PC-3 (cell line): ENCODE measurements around the gene ROBO2. TPM values are rescaled to one million over a fixed set of nuclear protein-coding genes. Genes with fewer than 3 reads are reported as not detected.

Source experiments
- ATAC-seq: fragments of 200-7000 bp; cut with Tn5 transposase; 2 replicates; pipeline ENCODE4 v1.9.1; 2020; ENCODE audit warnings: mild to moderate bottlenecking, moderate library complexity
- BruUV-seq: library from RNA; stranded (reverse); fragments of 400-500 nt; replicated peaks from 2 replicates; lab custom pipeline; 2021; lab: Mats Ljungman, UMichigan
- CTCF ChIA-PET: fragments of 300-600 bp; sonication (Branson Sonifier 250); formaldehyde crosslinking; loops from one replicate; lab custom pipeline; 2022; ENCODE audit warnings: antibody characterized with exemption; lab: Charles Lee
- POLR2A ChIA-PET: fragments of 300-600 bp; sonication (Branson Sonifier 250); formaldehyde crosslinking; loops from one replicate; lab custom pipeline; 2022; ENCODE audit warnings: antibody characterized with exemption; ENCODE audit not compliant: unreplicated experiment; lab: Charles Lee
- DNase-seq: peaks from one replicate; pipeline ENCODE4 v3.0.0-alpha.2; 2015
- H2AFZ ChIP-seq: fragments of 300-600 bp; sonication (generic); 2 replicates; pipeline ENCODE4 v1.6.0; 2016; ENCODE audit warnings: antibody characterized with exemption, low read length
- H3F3A ChIP-seq: fragments of 300-600 bp; sonication (generic); one replicate; pipeline ENCODE4 v1.6.0; 2017; ENCODE audit warnings: antibody characterized with exemption, low read length, control low read depth, mild to moderate bottlenecking; ENCODE audit not compliant: unreplicated experiment
- H3K27ac ChIP-seq: fragments of 300-600 bp; sonication (generic); 2 replicates; pipeline ENCODE4 v1.5.1; 2016; ENCODE audit warnings: mild to moderate bottlenecking, low read length
- H3K27me3 ChIP-seq: fragments of 300-600 bp; sonication (generic); 2 replicates; pipeline ENCODE4 v1.6.1; 2016; ENCODE audit warnings: low read length, mixed read lengths
- H3K36me3 ChIP-seq: fragments of 300-600 bp; sonication (generic); 2 replicates; pipeline ENCODE4 v1.6.1; 2016; ENCODE audit warnings: low read depth, mixed run types, low read length, mixed read lengths
- H3K4me1 ChIP-seq: fragments of 300-600 bp; sonication (generic); 2 replicates; pipeline ENCODE4 v1.5.1; 2016; ENCODE audit warnings: low read length; ENCODE audit not compliant: insufficient read depth
- H3K4me2 ChIP-seq: fragments of 300-600 bp; sonication (generic); 2 replicates; pipeline ENCODE4 v1.6.0; 2016; ENCODE audit warnings: low read length
- H3K4me3 ChIP-seq: fragments of 300-600 bp; sonication (generic); 2 replicates; pipeline ENCODE4 v1.5.1; 2016; ENCODE audit warnings: mild to moderate bottlenecking, low read length, mixed read lengths
- H3K79me2 ChIP-seq: fragments of 300-600 bp; sonication (generic); 2 replicates; pipeline ENCODE4 v1.6.1; 2017; ENCODE audit warnings: low read length, mixed read lengths
- H3K9ac ChIP-seq: fragments of 300-600 bp; sonication (generic); 2 replicates; pipeline ENCODE4 v1.6.0; 2016; ENCODE audit warnings: mild to moderate bottlenecking, low read length
- H3K9me2 ChIP-seq: fragments of 300-600 bp; sonication (generic); replicated peaks from 2 replicates; pipeline ENCODE4 v1.6.1; 2016; ENCODE audit warnings: mixed run types, low read length, mixed read lengths
- H3K9me3 ChIP-seq: fragments of 300-600 bp; sonication (generic); 2 replicates; pipeline ENCODE4 v1.6.1; 2016; ENCODE audit warnings: low read length, mixed read lengths
- H4K20me1 ChIP-seq: fragments of 300-600 bp; sonication (generic); 2 replicates; pipeline ENCODE4 v1.6.1; 2016; ENCODE audit warnings: low read length, mixed read lengths
- CTCF ChIP-seq: fragments of 300-600 bp; sonication (generic); conservative IDR thresholded peaks from 2 replicates; pipeline ENCODE4 v1.5.1; 2017; ENCODE audit warnings: antibody characterized with exemption, low read depth, mild to moderate bottlenecking, low read length
- EZH2 ChIP-seq: fragments of 300-600 bp; sonication (generic); IDR thresholded peaks from one replicate; pipeline ENCODE4 v1.6.1; 2017; ENCODE audit warnings: antibody characterized with exemption, mild to moderate bottlenecking, low read length; ENCODE audit not compliant: unreplicated experiment
- EZH2phosphoT487 ChIP-seq: fragments of 300-600 bp; sonication (generic); IDR thresholded peaks from 2 replicates; pipeline ENCODE4 v1.6.1; 2018; ENCODE audit warnings: mild to moderate bottlenecking, antibody characterized with exemption, low read length, borderline replicate concordance
- intact Hi-C: fragments of 100-400 bp; cut with micrococcal nuclease; formaldehyde crosslinking; loops from 2 replicates; pipeline ENCODE4 v1.9.0; 2023
- total RNA-seq: library from RNA; depleted of rRNA; stranded (reverse); fragments of >200 nt; gene quantifications from 2 replicates; pipeline ENCODE4 v1.2.3, GENCODE V29; 2014

The ROBO2 gene
- total RNA-seq, 1 experiment from 2014 or later = not detected

GRCh38 chr3:77325280-77325679 is 285.4 kb downstream of the ROBO2 start:
- no TSS peak for BruUV-seq
- intact Hi-C loops = loop anchor here (10.0 kb wide), 2 partner anchors 750 to 880 kb away; no protein-coding TSS in a partner anchor

GRCh38 chr3:77325702-77326101 is 285.8 kb downstream of the ROBO2 start:
- H3K4me3 ChIP-seq = no peak overlapping the region
- BruUV-seq = no TSS peak
- POLR2A ChIA-PET = no interaction called here
- ATAC-seq (no peak), DNase-seq (no peak)
- no peak overlapping the region for H2AFZ ChIP-seq
- H3K9ac ChIP-seq = no peak overlapping the region
- H4K20me1 ChIP-seq = no peaks in the 10 kb centered on the region
- no peak for TF ChIP-seq CTCF
- TF ChIP-seq EZH2 = no peak
- no peak for TF ChIP-seq EZH2phosphoT487
- H3K4me1 ChIP-seq = peaks cover 11% of the 10 kb centered on the region
- no peaks in the 10 kb centered on the region for H3K36me3 ChIP-seq
- CTCF ChIA-PET = no interaction called here
- H3K4me2 ChIP-seq = no peak overlapping the region
- H3K9me2 ChIP-seq = no peaks in the 10 kb centered on the region
- peaks cover 5% of the 10 kb centered on the region for H3F3A ChIP-seq
- intact Hi-C loops = loop anchor here (10.0 kb wide), 2 partner anchors 749 to 879 kb away; no protein-coding TSS in a partner anchor
- H3K27ac ChIP-seq = no peak overlapping the region
- peaks cover 55% of the 10 kb centered on the region for H3K27me3 ChIP-seq
- H3K79me2 ChIP-seq = no peaks in the 10 kb centered on the region
- no peaks in the 10 kb centered on the region for H3K9me3 ChIP-seq

More at GRCh38 chr3:77325280-77325679, 285.4 kb downstream of the ROBO2 start:
- DNase-seq (no peak), ATAC-seq (no peak)
- H4K20me1 ChIP-seq = no peaks in the 10 kb centered on the region
- H3F3A ChIP-seq = peaks cover 5% of the 10 kb centered on the region
- H3K4me3 ChIP-seq = no peak overlapping the region
- POLR2A ChIA-PET = no interaction called here
- no peak overlapping the region for H3K27ac ChIP-seq
- no peaks in the 10 kb centered on the region for H3K36me3 ChIP-seq
- no peak overlapping the region for H3K4me2 ChIP-seq
- H3K9ac ChIP-seq = no peak overlapping the region
- H3K27me3 ChIP-seq = peaks cover 51% of the 10 kb centered on the region
- H2AFZ ChIP-seq = no peak overlapping the region
- H3K9me3 ChIP-seq = no peaks in the 10 kb centered on the region
- no peaks in the 10 kb centered on the region for H3K79me2 ChIP-seq
- CTCF ChIA-PET = no interaction called here
- H3K4me1 ChIP-seq = peaks cover 11% of the 10 kb centered on the region
- TF ChIP-seq CTCF = no peak
- TF ChIP-seq EZH2phosphoT487 = no peak
- TF ChIP-seq EZH2 = no peak
- H3K9me2 ChIP-seq = no peaks in the 10 kb centered on the region

GRCh38 chr3:77326586-77326985 is 286.7 kb downstream of the ROBO2 start:
- no TSS peak for BruUV-seq
- Histone ChIP-seq H3K4me2 (no peak overlapping the region), H3K4me3 (no peak overlapping the region), H3K36me3 (no peaks in the 10 kb centered on the region), H3F3A (peaks cover 5% of the 10 kb centered on the region), H4K20me1 (no peaks in the 10 kb centered on the region), H3K27ac (no peak overlapping the region), H3K9me3 (no peaks in the 10 kb centered on the region), H3K9me2 (no peaks in the 10 kb centered on the region), H3K4me1 (peaks cover 9% of the 10 kb centered on the region), H3K27me3 (peaks cover 61% of the 10 kb centered on the region), H3K79me2 (no peaks in the 10 kb centered on the region), H3K9ac (no peak overlapping the region), H2AFZ (no peak overlapping the region)
- TF ChIP-seq EZH2 = no peak
- TF ChIP-seq EZH2phosphoT487 = no peak
- TF ChIP-seq CTCF = no peak
- ChIA-PET POLR2A (no interaction called here), CTCF (no interaction called here)
- ATAC-seq (no peak), DNase-seq (no peak)
- intact Hi-C loops = loop anchor here (10.0 kb wide), 2 partner anchors 748 to 878 kb away; no protein-coding TSS in a partner anchor
